Vagina (tissue), 2 donors: ENCODE results near the gene AGPAT4. TPM values are rescaled to one million over a fixed set of nuclear protein-coding genes. Genes with fewer than 3 reads are reported as not detected.

ENCODE experiments used
- DNase-seq, 2 donors: peaks; one replicate each; pipeline ENCODE4 v3.0.0-alpha.2; 2017; ENCODE audit errors: extremely low spot score in 2 of 2
- H3K27ac ChIP-seq: fragments of 200-600 bp; sonication (generic); one replicate; pipeline ENCODE4 v1.5.1; 2019
- H3K27me3 ChIP-seq: fragments of 200-600 bp; sonication (generic); one replicate; pipeline ENCODE4 v1.5.1; 2019
- H3K36me3 ChIP-seq, 2 donors: fragments of 200-600 bp; sonication (generic); one replicate each; pipeline ENCODE4 v1.5.1; 2017 to 2019
- H3K4me1 ChIP-seq: fragments of 200-600 bp; sonication (generic); one replicate; pipeline ENCODE4 v1.5.1; 2019
- H3K4me3 ChIP-seq, 2 donors: fragments of 200-600 bp; sonication (generic); 1 replicate in 1 of 2; 2 replicates in 1 of 2; pipeline ENCODE4 v1.5.1; 2016 to 2019
- H3K9me3 ChIP-seq: fragments of 200-600 bp; sonication (generic); one replicate; pipeline ENCODE4 v1.5.1; 2019
- POLR2A ChIP-seq, 2 donors: fragments of 450-650 bp; IDR thresholded peaks; one replicate each; pipeline ENCODE4 v1.6.1; 2017; ENCODE audit warnings: antibody characterized with exemption in 2 of 2, mild to moderate bottlenecking in 2 of 2, moderate library complexity in 2 of 2
- POLR2AphosphoS5 ChIP-seq, 2 donors: sonication (generic); formaldehyde crosslinking; IDR thresholded peaks; one replicate each; pipeline ENCODE4 v1.9.0; 2017; ENCODE audit warnings: antibody characterized with exemption in 2 of 2, mild to moderate bottlenecking in 2 of 2, low read depth in 1 of 2; ENCODE audit not compliant: insufficient read depth in 1 of 2
- intact Hi-C: fragments of 100-400 bp; cut with DNase I; formaldehyde crosslinking; loops from one replicate; pipeline ENCODE4 v1.15.1; 2023
- total RNA-seq: library from RNA; depleted of rRNA; stranded (reverse); fragments of >200 nt; gene quantifications from one replicate; pipeline ENCODE4 v1.2.3, GENCODE V29; 2016
- TF ChIP-seq, protein P1 (sequence below), 3 experiments: fragments of 450-650 bp in 2 of 3; fragments of 200-600 bp in 1 of 3; sonication (generic) in 1 of 3; IDR thresholded peaks; one replicate each; pipeline ENCODE4 v1.5.1; 2017 to 2019; ENCODE audit warnings: antibody characterized with exemption in 3 of 3, mild to moderate bottlenecking in 2 of 3, moderate library complexity in 2 of 3

AGPAT4 gene
- total RNA-seq, 1 donor from 2014 or later: 6.9 TPM

GRCh38 chr6:161200610-161201370 lies 73.1 kb downstream of the AGPAT4 start:
- Histone ChIP-seq H3K4me3 (no peak overlapping the region), H3K9me3 (no peaks in the 10 kb centered on the region), H3K36me3 (no peaks in the 10 kb centered on the region), H3K27ac (no peak overlapping the region), H3K4me1 (no peaks in the 10 kb centered on the region), H3K27me3 (no peaks in the 10 kb centered on the region)
- no peak for DNase-seq
- TF ChIP-seq POLR2A (IDR thresholded peaks at IDR 0.05): no peak
- TF ChIP-seq, protein P1, sequence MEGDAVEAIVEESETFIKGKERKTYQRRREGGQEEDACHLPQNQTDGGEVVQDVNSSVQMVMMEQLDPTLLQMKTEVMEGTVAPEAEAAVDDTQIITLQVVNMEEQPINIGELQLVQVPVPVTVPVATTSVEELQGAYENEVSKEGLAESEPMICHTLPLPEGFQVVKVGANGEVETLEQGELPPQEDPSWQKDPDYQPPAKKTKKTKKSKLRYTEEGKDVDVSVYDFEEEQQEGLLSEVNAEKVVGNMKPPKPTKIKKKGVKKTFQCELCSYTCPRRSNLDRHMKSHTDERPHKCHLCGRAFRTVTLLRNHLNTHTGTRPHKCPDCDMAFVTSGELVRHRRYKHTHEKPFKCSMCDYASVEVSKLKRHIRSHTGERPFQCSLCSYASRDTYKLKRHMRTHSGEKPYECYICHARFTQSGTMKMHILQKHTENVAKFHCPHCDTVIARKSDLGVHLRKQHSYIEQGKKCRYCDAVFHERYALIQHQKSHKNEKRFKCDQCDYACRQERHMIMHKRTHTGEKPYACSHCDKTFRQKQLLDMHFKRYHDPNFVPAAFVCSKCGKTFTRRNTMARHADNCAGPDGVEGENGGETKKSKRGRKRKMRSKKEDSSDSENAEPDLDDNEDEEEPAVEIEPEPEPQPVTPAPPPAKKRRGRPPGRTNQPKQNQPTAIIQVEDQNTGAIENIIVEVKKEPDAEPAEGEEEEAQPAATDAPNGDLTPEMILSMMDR (IDR thresholded peaks at IDR 0.05): no peak
- TF ChIP-seq POLR2AphosphoS5 (IDR thresholded peaks at IDR 0.05; ENCODE audit: insufficient read depth in 1 of 2, low read depth in 1 of 2): no peak
- intact Hi-C loops: no loop called here

DNA sequence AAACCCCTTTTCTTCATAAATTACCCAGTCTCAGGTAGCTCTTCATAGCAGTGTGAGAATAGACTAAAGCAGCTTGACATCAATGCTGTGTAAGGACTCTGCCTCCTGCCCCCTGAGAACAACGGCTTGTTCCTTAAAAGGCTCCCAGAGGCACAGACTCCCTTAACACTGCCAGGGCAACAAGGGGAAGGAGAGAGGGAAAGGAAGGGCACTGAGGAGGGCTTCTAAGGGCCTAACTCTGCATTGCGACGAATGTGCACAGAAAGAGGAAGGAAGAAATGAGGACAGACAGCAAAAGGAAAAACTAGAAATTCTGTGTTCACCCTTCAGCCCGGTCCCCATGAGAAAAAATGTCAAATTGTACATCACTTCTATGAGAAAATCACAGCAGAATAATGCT lies 74.0 kb downstream of the AGPAT4 start:
- intact Hi-C loops: no loop called here
- no peaks in the 10 kb centered on the region for H3K27me3 ChIP-seq
- H3K4me3 ChIP-seq: no peak overlapping the region
- no peaks in the 10 kb centered on the region for H3K36me3 ChIP-seq
- DNase-seq: no peak
- no peaks in the 10 kb centered on the region for H3K4me1 ChIP-seq
- TF ChIP-seq POLR2AphosphoS5 (IDR thresholded peaks at IDR 0.05; ENCODE audit: insufficient read depth in 1 of 2, low read depth in 1 of 2) (no peak), POLR2A (IDR thresholded peaks at IDR 0.05) (no peak)
- TF ChIP-seq, protein P1 (IDR thresholded peaks at IDR 0.05): no peak
- no peaks in the 10 kb centered on the region for H3K9me3 ChIP-seq
- H3K27ac ChIP-seq: no peak overlapping the region

GRCh38 chr6:161198783-161199460 lies 74.9 kb downstream of the AGPAT4 start:
- H3K9me3 ChIP-seq: no peaks in the 10 kb centered on the region
- intact Hi-C loops: no loop called here
- TF ChIP-seq, protein P1 (IDR thresholded peaks at IDR 0.05): no peak
- TF ChIP-seq POLR2AphosphoS5 (IDR thresholded peaks at IDR 0.05; ENCODE audit: insufficient read depth in 1 of 2, low read depth in 1 of 2): no peak
- no peak for TF ChIP-seq POLR2A (IDR thresholded peaks at IDR 0.05)

GRCh38 chr6:161198176-161198575 lies 75.7 kb downstream of the AGPAT4 start:
- Histone ChIP-seq H3K9me3 (no peaks in the 10 kb centered on the region), H3K4me1 (no peaks in the 10 kb centered on the region), H3K27ac (no peak overlapping the region), H3K27me3 (no peaks in the 10 kb centered on the region), H3K36me3 (no peaks in the 10 kb centered on the region), H3K4me3 (no peak overlapping the region)
- no peak for DNase-seq
- intact Hi-C loops: no loop called here
- TF ChIP-seq, protein P1 (IDR thresholded peaks at IDR 0.05): no peak
- TF ChIP-seq POLR2AphosphoS5 (IDR thresholded peaks at IDR 0.05; ENCODE audit: insufficient read depth in 1 of 2, low read depth in 1 of 2): no peak
- no peak for TF ChIP-seq POLR2A (IDR thresholded peaks at IDR 0.05)

More at GRCh38 chr6:161198783-161199460, 74.9 kb downstream of the AGPAT4 start:
- Histone ChIP-seq H3K4me1 (no peaks in the 10 kb centered on the region), H3K4me3 (no peak overlapping the region), H3K27me3 (no peaks in the 10 kb centered on the region), H3K36me3 (no peaks in the 10 kb centered on the region), H3K27ac (no peak overlapping the region)
- no peak for DNase-seq

GRCh38 chr6:161195386-161195785 lies 78.5 kb downstream of the AGPAT4 start:
- intact Hi-C loops: no loop called here
- H3K9me3 ChIP-seq: no peaks in the 10 kb centered on the region
- H3K27ac ChIP-seq: no peak overlapping the region
- no peak for TF ChIP-seq POLR2A (IDR thresholded peaks at IDR 0.05)
- no peak for TF ChIP-seq POLR2AphosphoS5 (IDR thresholded peaks at IDR 0.05; ENCODE audit: insufficient read depth in 1 of 2, low read depth in 1 of 2)
- TF ChIP-seq, protein P1 (IDR thresholded peaks at IDR 0.05): no peak
- H3K4me3 ChIP-seq: no peak overlapping the region
- DNase-seq: no peak
- H3K27me3 ChIP-seq: no peaks in the 10 kb centered on the region
- H3K36me3 ChIP-seq: no peaks in the 10 kb centered on the region
- no peaks in the 10 kb centered on the region for H3K4me1 ChIP-seq
